HG03108 (cell line): ENCODE results near the gene ELOB.

ENCODE experiments used
- ATAC-seq: cut with Tn5 transposase; IDR thresholded peaks from one replicate; pipeline ENCODE4 v1.9.1; 2021; ENCODE audit warnings: moderate library complexity; ENCODE audit not compliant: unreplicated experiment

Gene ELOB

GRCh38 chr16:2811703-2812471 lies 34.8 kb upstream of the ELOB start:
- ATAC-seq: no peak

DNA sequence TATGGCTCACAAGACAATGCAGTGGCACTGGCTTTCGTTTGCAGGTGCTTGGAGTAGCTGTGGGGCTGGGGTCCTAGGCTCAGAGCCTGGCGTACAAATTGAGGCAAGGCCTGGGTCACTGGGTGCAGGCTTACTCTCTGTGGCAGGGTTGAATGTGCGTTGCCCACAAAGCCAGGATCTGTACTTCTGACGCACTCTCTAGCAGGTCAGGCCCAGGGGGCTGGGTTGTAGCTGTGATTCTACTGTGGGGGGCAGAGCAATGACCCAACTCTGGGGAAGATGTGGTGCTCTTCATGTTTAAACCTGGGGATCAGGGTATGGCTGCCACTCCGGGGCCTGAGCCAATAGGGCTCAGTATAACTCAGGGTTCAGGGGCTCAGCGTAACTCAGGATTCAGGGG lies 33.6 kb upstream of the ELOB start:
- ATAC-seq: no peak

GRCh38 chr16:2809149-2809760 lies 32.2 kb upstream of the ELOB start:
- ATAC-seq: no peak

GRCh38 chr16:2808181-2808580 lies 31.1 kb upstream of the ELOB start:
- no peak for ATAC-seq

GRCh38 chr16:2806286-2806685 lies 29.2 kb upstream of the ELOB start:
- no peak for ATAC-seq

GRCh38 chr16:2804728-2805127 lies 27.6 kb upstream of the ELOB start:
- no peak for ATAC-seq

- no peak for ATAC-seq
Observed at GRCh38 chr16:2803545-2804195, 26.6 kb upstream of the ELOB start.

DNA sequence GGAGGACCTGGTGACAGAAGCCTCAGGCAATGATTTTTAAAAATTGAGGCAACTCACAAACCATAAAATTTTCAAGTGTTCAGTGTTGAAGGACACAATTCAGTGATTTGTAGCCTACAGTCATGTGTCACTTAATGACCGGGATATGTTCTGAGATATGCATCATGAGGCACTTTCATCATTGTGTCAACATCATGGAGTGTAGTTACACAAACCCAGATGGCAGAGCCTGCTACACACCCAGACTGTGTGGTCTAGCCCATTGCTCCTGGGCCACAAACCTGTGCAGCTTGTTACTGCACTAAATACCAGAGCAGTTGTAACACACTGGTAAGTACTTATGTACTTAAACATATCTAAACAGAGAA lies 22.8 kb upstream of the ELOB start:
- no peak for ATAC-seq

DNA sequence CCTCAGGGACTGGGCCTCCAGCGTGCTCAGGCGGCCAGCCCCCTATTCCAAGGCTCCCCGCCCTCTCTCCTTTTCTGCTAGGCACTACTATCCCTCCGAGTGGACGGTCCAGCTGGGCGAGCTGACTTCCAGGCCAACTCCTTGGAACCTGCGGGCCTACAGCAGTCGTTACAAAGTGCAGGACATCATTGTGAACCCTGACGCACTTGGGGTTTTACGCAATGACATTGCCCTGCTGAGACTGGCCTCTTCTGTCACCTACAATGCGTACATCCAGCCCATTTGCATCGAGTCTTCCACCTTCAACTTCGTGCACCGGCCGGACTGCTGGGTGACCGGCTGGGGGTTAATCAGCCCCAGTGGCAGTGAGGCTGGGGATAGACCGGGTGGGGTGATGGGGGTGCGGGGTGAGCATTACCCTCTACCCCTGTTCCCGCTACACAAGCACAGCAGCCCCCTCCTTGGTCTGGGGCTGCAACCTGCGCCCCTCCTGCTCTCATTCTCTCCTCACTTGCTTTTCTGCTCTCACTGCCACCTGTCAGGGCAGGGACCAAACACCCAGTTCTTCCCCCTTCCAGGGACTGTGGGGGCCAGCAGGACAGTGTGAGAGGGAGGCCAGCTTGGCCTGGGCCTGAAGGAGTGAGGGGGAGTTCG lies 22.3 kb upstream of the ELOB start:
- no peak for ATAC-seq

DNA sequence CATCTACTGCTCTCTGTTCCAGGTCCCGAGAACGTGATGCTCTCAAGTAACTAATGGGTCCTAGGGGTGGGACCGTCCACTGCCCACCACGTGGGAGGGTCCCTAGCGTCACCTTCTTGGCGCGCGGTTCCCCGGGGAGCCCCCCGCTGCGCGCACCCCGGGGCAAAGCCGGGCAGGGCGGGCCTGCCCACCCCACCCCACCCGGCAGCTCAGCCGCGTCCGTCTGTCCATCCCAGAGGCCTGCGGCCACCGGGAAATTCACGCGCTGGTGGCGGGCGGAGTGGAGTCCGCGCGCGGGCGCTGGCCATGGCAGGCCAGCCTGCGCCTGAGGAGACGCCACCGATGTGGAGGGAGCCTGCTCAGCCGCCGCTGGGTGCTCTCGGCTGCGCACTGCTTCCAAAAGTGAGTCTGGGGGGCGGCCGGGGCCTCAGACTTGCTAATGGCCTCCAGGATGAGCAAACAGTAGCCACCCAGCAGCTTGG lies 21.7 kb upstream of the ELOB start:
- ATAC-seq: no peak

- ATAC-seq: no peak
Observed at GRCh38 chr16:2795395-2796143, 18.5 kb upstream of the ELOB start.

GRCh38 chr16:2792940-2793339 lies 15.9 kb upstream of the ELOB start:
- ATAC-seq: no peak

DNA sequence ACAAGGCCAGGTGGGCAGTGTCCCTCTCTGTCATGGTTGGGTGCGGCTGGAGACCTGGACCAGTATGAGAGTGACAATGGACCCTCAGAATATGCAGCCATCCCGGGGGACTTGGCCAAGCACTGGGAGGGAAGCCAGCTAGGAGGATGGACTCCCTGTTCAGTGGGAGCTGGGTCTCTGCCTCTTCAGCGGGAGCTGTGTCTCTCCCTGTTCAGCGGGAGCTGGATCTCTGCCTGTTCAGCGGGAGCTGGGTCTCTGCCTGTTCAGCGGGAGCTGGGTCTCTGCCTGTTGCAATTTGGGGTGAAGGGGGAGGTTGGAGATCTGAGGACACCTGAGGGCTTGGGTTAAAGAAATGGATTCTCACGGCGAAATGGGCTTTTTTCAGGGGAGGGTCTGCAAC lies 14.1 kb upstream of the ELOB start:
- no peak for ATAC-seq

DNA sequence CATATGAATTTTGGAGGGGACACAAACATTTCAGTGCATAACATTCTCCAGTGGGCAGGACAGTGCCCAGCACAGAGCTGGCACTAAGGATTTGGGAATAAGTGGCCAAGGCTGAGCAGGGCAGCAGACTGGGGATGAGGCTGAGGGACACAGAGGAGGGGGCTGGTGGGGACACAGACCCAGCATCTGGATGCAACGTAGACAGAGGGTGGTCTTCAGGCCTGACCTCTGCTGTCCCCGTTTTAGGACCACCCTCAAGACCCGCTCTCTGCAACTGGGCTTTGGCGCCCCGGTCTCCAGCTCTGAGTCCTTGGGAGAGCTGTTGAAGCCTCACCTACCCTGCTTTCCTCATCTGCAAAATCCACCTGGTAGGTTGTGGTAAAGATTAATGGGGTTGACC lies 13.6 kb upstream of the ELOB start:
- ATAC-seq: no peak

- no peak for ATAC-seq
Observed at GRCh38 chr16:2787961-2788360, 10.9 kb upstream of the ELOB start.

DNA sequence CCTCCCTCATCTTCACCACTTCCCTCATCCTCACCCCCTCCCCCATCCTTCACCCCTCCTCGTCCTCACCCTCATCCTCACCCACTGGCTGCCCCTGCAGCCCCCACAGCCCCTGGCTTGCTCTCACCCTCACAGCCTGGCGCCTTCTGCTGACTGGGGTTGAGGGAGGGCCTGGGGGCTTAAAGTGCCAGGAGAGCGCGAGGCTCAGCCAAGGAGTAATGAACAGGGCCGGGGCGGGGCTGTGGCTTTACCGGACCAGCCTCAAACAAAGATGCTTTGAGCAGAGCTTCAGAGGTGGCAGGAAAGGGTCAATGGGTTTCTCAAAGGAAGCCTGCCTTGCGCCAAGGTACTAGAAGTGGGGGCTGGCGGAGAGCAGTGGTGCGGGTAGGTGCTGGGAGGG lies 10.3 kb upstream of the ELOB start, which contains the start of gene PRSS33:
PRSS33 (minus strand) TSS at position 155 of the 400 bp plus-strand sequence. CDS start 1,013 bp downstream, outside the sequence.
- no peak for ATAC-seq

DNA sequence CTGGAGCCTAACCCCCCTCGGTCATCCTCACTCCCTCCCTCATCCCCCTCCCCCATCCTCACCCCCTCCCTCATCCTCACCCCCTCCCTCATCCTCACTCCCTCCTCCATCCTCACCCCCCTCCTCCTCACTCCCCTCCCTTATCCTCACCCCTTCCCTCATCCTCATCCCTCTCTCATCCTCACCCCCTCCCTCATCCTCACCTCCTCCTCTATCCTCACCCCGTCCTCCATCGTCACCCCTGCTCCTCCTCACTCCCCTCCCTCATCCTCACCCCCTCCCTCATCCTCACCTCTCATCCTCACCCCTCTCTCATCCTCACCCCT lies 9.7 kb upstream of the ELOB start:
- ATAC-seq: no peak

DNA sequence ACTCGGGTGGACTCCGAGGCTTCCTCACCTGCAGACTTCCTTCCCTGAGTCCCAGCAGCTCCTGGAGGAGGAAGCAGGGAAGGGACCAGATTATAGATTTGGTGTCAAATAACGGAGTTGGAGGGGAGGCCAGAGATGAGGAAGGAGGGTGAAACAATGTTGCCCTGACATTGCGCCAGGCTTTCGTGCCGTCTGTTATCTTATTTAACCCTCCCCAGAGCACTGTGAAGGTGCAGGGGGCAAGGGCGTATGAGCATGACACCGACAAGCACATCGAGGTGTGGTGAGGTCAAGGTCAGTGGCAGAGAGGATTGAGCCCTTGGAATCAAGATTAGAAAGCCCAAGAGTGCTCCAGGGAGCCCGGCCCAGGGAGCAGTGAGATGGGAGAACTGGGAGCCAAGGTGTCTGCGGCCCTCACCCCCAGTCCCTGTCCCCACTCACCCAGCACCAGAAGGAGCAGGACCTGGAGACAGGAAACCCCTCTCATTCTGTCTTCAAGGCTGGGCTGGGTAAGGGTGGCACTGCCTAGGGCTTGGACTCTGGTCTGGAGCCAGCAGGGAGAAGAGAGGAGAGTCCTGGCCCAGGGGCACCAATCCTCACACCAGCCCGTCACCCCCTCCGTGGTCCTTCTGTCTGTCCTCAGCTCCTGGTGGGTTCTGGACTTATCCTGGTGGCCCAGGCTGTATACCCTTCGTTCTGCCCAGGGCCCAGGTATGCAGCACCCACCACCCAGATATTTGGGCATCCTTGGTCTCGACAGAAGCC lies 9.2 kb upstream of the ELOB start:
- ATAC-seq: no peak

DNA sequence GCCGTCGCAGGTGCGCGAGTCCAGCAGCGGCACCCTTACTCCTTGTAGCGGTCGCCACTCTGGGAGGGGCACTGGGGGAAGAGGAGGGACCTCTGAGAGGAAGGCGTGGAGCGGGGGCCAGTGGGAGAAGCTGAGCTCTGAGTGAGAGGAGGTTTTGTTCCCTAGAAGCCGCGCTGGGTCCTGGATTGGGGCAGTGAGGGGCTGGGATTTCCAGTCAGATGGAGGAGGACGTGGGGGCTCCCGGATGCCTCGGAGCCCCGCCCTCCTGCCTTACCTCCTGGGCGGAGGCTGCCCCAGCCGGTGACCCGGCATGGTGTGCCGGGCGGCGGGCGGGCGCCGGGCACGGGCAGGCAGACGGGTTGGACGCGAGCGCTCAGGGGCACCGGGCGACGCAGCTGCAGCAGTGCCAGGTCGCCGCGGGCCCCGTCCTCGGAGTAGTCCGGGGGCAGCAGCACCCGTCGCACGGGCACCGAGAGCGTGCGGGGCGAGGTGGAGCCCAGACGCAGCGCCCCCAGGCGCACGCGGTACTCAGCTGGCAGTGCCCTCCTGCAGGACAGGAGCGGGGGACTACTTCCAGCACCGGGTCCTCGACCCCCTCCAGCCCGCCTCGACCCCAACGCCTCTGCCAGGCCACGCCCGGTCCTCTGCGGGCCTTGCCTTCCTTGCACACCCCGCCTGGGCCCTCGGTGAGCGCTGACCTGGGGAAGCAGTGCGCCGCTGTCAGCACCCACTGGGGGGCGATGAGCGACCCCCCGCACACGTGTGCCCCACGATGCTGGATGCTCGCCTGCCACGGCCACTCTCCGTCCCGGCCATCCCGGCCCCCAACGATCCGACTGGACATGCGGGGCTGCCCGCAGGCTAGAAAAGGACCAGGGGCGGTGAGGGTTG lies 8.3 kb upstream of the ELOB start:
- no peak for ATAC-seq
